NCI-H1092 treated with DMSO at 0.1 percent for 48 hours (cell line): Measurements from ENCODE around the gene CFAP73.

Source experiments
- DNase-seq: peaks from one replicate; lab custom pipeline; 2025; lab: John Stamatoyannopoulos, UW

Gene CFAP73

GRCh38 chr12:113142173-113142885 lies 7.2 kb upstream of the CFAP73 start:
- peak; percentile 9 for DNase-seq

- no peak for DNase-seq
Observed at GRCh38 chr12:113142886-113143332, 6.6 kb upstream of the CFAP73 start.

- DNase-seq, result no peak
Observed at GRCh38 chr12:113143959-113144358, 5.6 kb upstream of the CFAP73 start.

GRCh38 chr12:113144806-113145205 lies 4.7 kb upstream of the CFAP73 start:
- DNase-seq, result no peak

GRCh38 chr12:113145720-113146551 lies 3.6 kb upstream of the CFAP73 start:
- no peak for DNase-seq

- DNase-seq, result no peak
Observed at GRCh38 chr12:113146999-113147398, 2.5 kb upstream of the CFAP73 start.

GRCh38 chr12:113151655-113152054 lies 2.1 kb downstream of the CFAP73 start:
- DNase-seq, result no peak

- DNase-seq, result no peak
Observed at GRCh38 chr12:113152196-113152834, 2.8 kb downstream of the CFAP73 start.

GRCh38 chr12:113152835-113153814 lies 3.6 kb downstream of the CFAP73 start:
- peak; percentile 73 for DNase-seq

GRCh38 chr12:113154351-113154973 lies 4.9 kb downstream of the CFAP73 start:
- DNase-seq, result peak; percentile 23

GRCh38 chr12:113155060-113155459 lies 5.5 kb downstream of the CFAP73 start:
- DNase-seq, result no peak

- DNase-seq, result no peak
Observed at GRCh38 chr12:113155646-113156045, 6.1 kb downstream of the CFAP73 start.

GRCh38 chr12:113157218-113157859 lies 7.8 kb downstream of the CFAP73 start:
- no peak for DNase-seq

GRCh38 chr12:113158439-113159203 lies 9.1 kb downstream of the CFAP73 start:
- DNase-seq, result no peak

- DNase-seq, result no peak
Observed at GRCh38 chr12:113159937-113160336, 10.4 kb downstream of the CFAP73 start.

- DNase-seq, result no peak
Observed at GRCh38 chr12:113161415-113162016, 12.0 kb downstream of the CFAP73 start.

GRCh38 chr12:113162102-113163029 lies 12.8 kb downstream of the CFAP73 start:
- DNase-seq, result no peak

- no peak for DNase-seq
Observed at GRCh38 chr12:113163030-113163360, 13.5 kb downstream of the CFAP73 start.
